K562 (cell line): ENCODE results near the gene GANAB. TPM values are rescaled to one million over a fixed set of nuclear protein-coding genes. Genes with fewer than 3 reads are reported as not detected.

ENCODE experiments used
- MCM5 ChIP-seq: fragments of 450-650 bp; IDR thresholded peaks from 2 replicates; pipeline ENCODE4 v1.6.1; 2016; ENCODE audit warnings: low read depth
- NFE2 ChIP-seq: IDR thresholded peaks from 2 replicates; pipeline ENCODE4 v1.6.1; 2014; ENCODE audit warnings: antibody characterized with exemption, low read depth
- PRDM10 ChIP-seq: fragments of 450-650 bp; IDR thresholded peaks from 2 replicates; pipeline ENCODE4 v1.6.1; 2018; ENCODE audit not compliant: partially characterized antibody
- SOX6 ChIP-seq: fragments of 450-650 bp; IDR thresholded peaks from 2 replicates; pipeline ENCODE4 v1.6.1; 2014; ENCODE audit warnings: mild to moderate bottlenecking
- ZFPM2 ChIP-seq: fragments of 250-450 bp; sonication (Bioruptor Pico); IDR thresholded peaks from 2 replicates; pipeline ENCODE4 v1.5.1; 2022; ENCODE audit warnings: mild to moderate bottlenecking
- ZNF398 ChIP-seq: fragments of 250-450 bp; sonication (Bioruptor Pico); IDR thresholded peaks from 2 replicates; pipeline ENCODE4 v1.8.0; 2021; ENCODE audit warnings: moderate library complexity, mild to moderate bottlenecking, inconsistent platforms
- ZNF407 ChIP-seq: fragments of 450-650 bp; IDR thresholded peaks from 2 replicates; pipeline ENCODE4 v1.6.1; 2016; ENCODE audit warnings: low read depth
- ZNF584 ChIP-seq: fragments of 200-800 bp; sonication (Bioruptor generic); IDR thresholded peaks from 2 replicates; pipeline ENCODE4 v1.6.1; 2016; ENCODE audit warnings: low read depth, mild to moderate bottlenecking, missing genetic modification characterization, missing compliant biosample characterization
- ZSCAN29 ChIP-seq: fragments of 450-650 bp; IDR thresholded peaks from 2 replicates; pipeline ENCODE4 v1.6.1; 2017
- polyA plus RNA-seq, 8 experiments: library from polyadenylated mRNA; depleted of rRNA in 4 of 8; stranded (reverse) in 5 of 8; unstranded in 3 of 8; fragments of >200 nt; fragmentation: Nextera tagmentation in 2 of 8; fragmentation: Illumina TruSeq in 1 of 8; extraction: Ambion mirVana in 2 of 8; extraction: Trizol in 1 of 8; gene quantifications; 2 replicates each; pipeline versions ENCODE4 v1.2.1 to v1.2.3, GENCODE V29; 2011 to 2014; ENCODE audit warnings: inconsistent platforms in 1 of 8, missing spikeins in 1 of 8
- total RNA-seq, 7 experiments: library from RNA; depleted of rRNA in 6 of 7; stranded (reverse); fragments of >200 nt in 6 of 7; fragmentation: Illumina TruSeq in 2 of 7; extraction: Trizol in 2 of 7; gene quantifications; 2 replicates each; pipeline versions ENCODE4 v1.2.1 to v1.2.3, GENCODE V29; 2011 to 2021; ENCODE audit warnings: low replicate concordance in 1 of 7
- TF ChIP-seq, protein P1 (sequence below): sonication (generic); formaldehyde crosslinking; IDR thresholded peaks from 2 replicates; pipeline ENCODE4 v1.8.0; 2023; ENCODE audit warnings: mild to moderate bottlenecking, missing genetic modification reagents

GANAB gene
- total and polyA plus RNA-seq, 9 of the 15 experiments (the other 6 are each of a cell fraction or from before 2014, with no cell fraction given) = 6.5 to 284 (median 161) TPM

DNA sequence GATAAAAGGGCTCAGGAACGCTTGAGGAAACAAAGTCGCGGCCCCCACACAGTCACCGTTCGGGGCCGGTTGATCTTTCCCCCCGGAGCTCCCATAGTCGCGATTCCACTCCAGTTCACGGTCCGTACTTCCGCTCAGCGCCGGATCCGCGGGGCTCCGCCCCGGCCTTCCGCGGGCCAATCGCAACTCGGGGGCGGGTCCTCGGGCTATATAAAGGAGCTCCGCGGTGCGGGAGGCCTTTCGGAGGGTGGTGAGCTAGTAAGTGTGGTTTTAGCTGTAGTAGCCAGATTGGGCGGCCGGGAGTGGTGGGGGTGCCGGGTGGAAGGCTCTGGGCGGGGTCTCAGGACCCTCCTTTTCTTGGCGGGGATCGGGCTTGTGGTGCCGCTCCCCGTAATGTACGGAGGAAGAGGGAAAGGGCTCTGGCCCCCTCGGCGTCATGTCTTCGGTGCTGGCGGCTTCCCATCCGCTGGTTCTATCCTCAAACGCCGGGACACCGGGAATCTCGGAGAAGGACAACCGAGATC, 18.7 kb upstream of the GANAB start, which contains the start of the genes C11orf98 and CSKMT (continued):
- TF ChIP-seq ZNF407 (peak; percentile 63), ZFPM2 (CRISPR knock-in tag) (peak; percentile 78; the same call in 1 of the 2 replicates), ZNF584 (no peak), ZSCAN29 (0 out of 2 replicates have a peak, but pooled peaks have one; percentile 22), SOX6 (no peak), PRDM10 (peak; percentile 46), MCM5 (no peak), ZNF398 (CRISPR knock-in tag) (no peak), NFE2 (no peak)
- TF ChIP-seq, protein P1, sequence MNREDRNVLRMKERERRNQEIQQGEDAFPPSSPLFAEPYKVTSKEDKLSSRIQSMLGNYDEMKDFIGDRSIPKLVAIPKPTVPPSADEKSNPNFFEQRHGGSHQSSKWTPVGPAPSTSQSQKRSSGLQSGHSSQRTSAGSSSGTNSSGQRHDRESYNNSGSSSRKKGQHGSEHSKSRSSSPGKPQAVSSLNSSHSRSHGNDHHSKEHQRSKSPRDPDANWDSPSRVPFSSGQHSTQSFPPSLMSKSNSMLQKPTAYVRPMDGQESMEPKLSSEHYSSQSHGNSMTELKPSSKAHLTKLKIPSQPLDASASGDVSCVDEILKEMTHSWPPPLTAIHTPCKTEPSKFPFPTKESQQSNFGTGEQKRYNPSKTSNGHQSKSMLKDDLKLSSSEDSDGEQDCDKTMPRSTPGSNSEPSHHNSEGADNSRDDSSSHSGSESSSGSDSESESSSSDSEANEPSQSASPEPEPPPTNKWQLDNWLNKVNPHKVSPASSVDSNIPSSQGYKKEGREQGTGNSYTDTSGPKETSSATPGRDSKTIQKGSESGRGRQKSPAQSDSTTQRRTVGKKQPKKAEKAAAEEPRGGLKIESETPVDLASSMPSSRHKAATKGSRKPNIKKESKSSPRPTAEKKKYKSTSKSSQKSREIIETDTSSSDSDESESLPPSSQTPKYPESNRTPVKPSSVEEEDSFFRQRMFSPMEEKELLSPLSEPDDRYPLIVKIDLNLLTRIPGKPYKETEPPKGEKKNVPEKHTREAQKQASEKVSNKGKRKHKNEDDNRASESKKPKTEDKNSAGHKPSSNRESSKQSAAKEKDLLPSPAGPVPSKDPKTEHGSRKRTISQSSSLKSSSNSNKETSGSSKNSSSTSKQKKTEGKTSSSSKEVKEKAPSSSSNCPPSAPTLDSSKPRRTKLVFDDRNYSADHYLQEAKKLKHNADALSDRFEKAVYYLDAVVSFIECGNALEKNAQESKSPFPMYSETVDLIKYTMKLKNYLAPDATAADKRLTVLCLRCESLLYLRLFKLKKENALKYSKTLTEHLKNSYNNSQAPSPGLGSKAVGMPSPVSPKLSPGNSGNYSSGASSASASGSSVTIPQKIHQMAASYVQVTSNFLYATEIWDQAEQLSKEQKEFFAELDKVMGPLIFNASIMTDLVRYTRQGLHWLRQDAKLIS = no peak; the same call in 1 of the 2 replicates
